Measurements from ENCODE around the gene MAP3K1.

DNA sequence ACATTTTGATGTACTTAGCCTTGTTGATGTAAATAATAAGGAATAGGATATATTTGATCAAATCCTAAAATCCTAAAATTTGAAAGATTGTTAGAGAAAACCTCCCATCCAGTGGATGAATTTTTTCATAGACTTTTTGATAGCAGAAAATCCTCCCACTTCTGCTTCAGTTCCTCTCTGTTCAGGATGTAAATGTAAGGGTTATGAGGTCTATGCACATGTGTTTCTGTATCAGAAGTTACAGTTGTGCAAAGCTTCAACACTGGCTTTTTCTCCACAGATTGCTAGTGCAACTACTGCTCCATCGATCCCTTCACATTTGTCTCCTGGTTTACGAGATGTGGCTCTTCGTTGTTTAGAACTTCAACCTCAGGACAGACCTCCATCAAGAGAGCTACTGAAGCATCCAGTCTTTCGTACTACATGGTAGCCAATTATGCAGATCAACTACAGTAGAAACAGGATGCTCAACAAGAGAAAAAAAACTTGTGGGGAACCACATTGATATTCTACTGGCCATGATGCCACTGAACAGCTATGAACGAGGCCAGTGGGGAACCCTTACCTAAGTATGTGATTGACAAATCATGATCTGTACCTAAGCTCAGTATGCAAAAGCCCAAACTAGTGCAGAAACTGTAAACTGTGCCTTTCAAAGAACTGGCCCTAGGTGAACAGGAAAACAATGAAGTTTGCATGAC is 78.1 kb downstream of the MAP3K1 start:
- no peak for TF ChIP-seq POLR2A (IDR thresholded peaks at IDR 0.05)
- TF ChIP-seq POLR2AphosphoS5 (IDR thresholded peaks at IDR 0.05) = no peak
- no peak for TF ChIP-seq CTCF (IDR thresholded peaks at IDR 0.05)

Data from upper lobe of left lung (tissue), 4 donors.